ENCODE measurements around the gene GSK3B. TPM values are rescaled to one million over a fixed set of nuclear protein-coding genes. Genes with fewer than 3 reads are reported as not detected.
A peak's percentile ranks its signal among the peaks of the same experiment; 100 is the strongest.

GSK3B gene
- polyA plus RNA-seq, 4 donors: 13.5 to 32.2 (median 21.2) TPM

DNA sequence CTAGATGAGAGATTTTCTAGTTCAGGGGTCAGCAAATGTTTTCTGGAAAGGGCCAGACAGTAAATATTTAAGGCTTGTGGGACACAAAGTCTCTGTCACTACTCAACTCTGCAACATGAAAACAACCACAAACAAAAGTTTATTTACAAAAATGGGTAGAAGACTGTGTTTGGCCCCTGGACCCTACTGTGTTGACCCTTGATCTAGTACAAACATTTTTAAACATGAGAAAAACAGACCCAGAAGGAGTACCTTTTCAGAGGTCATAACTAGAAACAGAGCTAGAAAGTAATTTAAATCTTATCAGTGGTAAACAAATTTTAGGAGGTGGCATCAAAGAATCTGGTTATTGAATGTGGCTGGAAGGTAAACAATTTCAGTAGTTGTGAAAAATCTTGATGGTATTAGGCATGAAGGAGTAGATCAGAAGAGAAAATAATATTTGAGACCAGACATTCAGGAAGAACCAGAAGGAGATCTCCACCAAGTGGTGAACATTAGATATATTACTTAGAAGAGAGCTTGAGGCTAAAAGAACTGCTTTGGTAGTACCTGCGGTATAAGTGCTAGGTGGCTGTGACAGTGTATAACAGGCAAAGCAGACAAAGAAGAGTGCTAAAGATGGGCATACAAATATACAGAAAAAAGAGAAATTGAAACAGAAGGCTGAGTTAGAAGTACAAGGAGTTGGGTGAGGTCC is 210.6 kb downstream of the GSK3B start:
- peak in 1 of 2 donors; percentile 3 for DNase-seq
- Histone ChIP-seq H3K9me3 (ENCODE audit: control insufficient read depth in 2 of 2, insufficient read depth in 1 of 2, low read depth in 1 of 2, low read length in 1 of 2) (peaks cover 0 to 4% of the 10 kb centered on the region in 2 donors), H3K4me1 (ENCODE audit: control insufficient read depth in 3 of 3, insufficient read depth in 2 of 3, low read depth in 1 of 3, low read length in 2 of 3) (no peaks in the 10 kb centered on the region), H3K27ac (ENCODE audit: low read depth in 1 of 3, low read length in 2 of 3) (no peak overlapping the region), H3K36me3 (ENCODE audit: control insufficient read depth in 3 of 3, insufficient read depth in 2 of 3, low read depth in 1 of 3, low read length in 3 of 3) (peaks cover 0 to 5% (median 2%) of the 10 kb centered on the region in 3 donors), H3K27me3 (ENCODE audit: control insufficient read depth in 3 of 3, insufficient read depth in 3 of 3, low read length in 3 of 3) (no peaks in the 10 kb centered on the region), H3K4me3 (ENCODE audit: low read depth in 1 of 3, low read length in 3 of 3) (no peak overlapping the region)
- no peak for FAIRE-seq
- WGBS, 3 donors: 91 to 97% (median 94%) methylated on average over 1 of the region's 1 CpG

- 99 to 100% (median 100%) methylated on average over 1 of the region's 1 CpG for WGBS, 3 donors
- Histone ChIP-seq H3K36me3 (ENCODE audit: control insufficient read depth in 3 of 3, insufficient read depth in 2 of 3, low read depth in 1 of 3, low read length in 3 of 3) (peaks cover 0 to 5% (median 2%) of the 10 kb centered on the region in 3 donors), H3K27ac (ENCODE audit: low read depth in 1 of 3, low read length in 2 of 3) (no peak overlapping the region), H3K4me1 (ENCODE audit: control insufficient read depth in 3 of 3, insufficient read depth in 2 of 3, low read depth in 1 of 3, low read length in 2 of 3) (no peaks in the 10 kb centered on the region), H3K27me3 (ENCODE audit: control insufficient read depth in 3 of 3, insufficient read depth in 3 of 3, low read length in 3 of 3) (no peaks in the 10 kb centered on the region), H3K4me3 (ENCODE audit: low read depth in 1 of 3, low read length in 3 of 3) (no peak overlapping the region), H3K9me3 (ENCODE audit: control insufficient read depth in 2 of 2, insufficient read depth in 1 of 2, low read depth in 1 of 2, low read length in 1 of 2) (no peaks in the 10 kb centered on the region)
- DNase-seq: no peak
- no peak for FAIRE-seq
Observed at GRCh38 chr3:119880966-119881365, 213.3 kb downstream of the GSK3B start.

GRCh38 chr3:119873646-119874045 is 220.6 kb downstream of the GSK3B start:
- H3K9me3 ChIP-seq (ENCODE audit: control insufficient read depth in 2 of 2, insufficient read depth in 1 of 2, low read depth in 1 of 2, low read length in 1 of 2): no peaks in the 10 kb centered on the region
- H3K27me3 ChIP-seq (ENCODE audit: control insufficient read depth in 3 of 3, insufficient read depth in 3 of 3, low read length in 3 of 3): no peaks in the 10 kb centered on the region
- no peak overlapping the region for H3K27ac ChIP-seq (ENCODE audit: low read depth in 1 of 3, low read length in 2 of 3)
- FAIRE-seq (no peak), DNase-seq (no peak)
- H3K4me3 ChIP-seq (ENCODE audit: low read depth in 1 of 3, low read length in 3 of 3): no peak overlapping the region
- WGBS, 3 donors: 84 to 93% (median 84%) methylated on average over 2 of the region's 2 CpGs
- no peaks in the 10 kb centered on the region for H3K36me3 ChIP-seq (ENCODE audit: control insufficient read depth in 3 of 3, insufficient read depth in 2 of 3, low read depth in 1 of 3, low read length in 3 of 3)
- H3K4me1 ChIP-seq (ENCODE audit: control insufficient read depth in 3 of 3, insufficient read depth in 2 of 3, low read depth in 1 of 3, low read length in 2 of 3): no peaks in the 10 kb centered on the region

DNA sequence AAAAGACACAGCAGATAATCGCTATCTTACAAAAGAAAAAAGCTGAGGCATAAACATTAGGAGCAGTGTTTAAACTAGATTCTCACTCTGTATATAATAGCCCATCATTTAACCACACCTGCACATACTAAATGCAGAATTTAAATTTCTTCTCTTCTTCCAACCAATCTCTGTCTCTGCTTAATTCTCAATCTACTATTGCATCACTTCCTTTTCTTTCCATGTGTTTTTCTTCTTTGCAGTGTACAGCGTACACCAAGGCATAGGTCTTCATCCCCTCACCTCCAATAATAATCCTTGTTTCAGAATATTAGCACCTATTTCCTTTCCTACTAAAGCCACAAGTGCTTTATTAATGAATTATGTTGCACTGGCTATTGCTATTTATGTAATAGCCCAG is 221.5 kb downstream of the GSK3B start:
- 91 to 100% (median 100%) methylated on average over 2 of the region's 2 CpGs for WGBS, 3 donors
- Histone ChIP-seq H3K27ac (ENCODE audit: low read depth in 1 of 3, low read length in 2 of 3) (no peak overlapping the region), H3K4me1 (ENCODE audit: control insufficient read depth in 3 of 3, insufficient read depth in 2 of 3, low read depth in 1 of 3, low read length in 2 of 3) (no peaks in the 10 kb centered on the region), H3K27me3 (ENCODE audit: control insufficient read depth in 3 of 3, insufficient read depth in 3 of 3, low read length in 3 of 3) (no peaks in the 10 kb centered on the region), H3K36me3 (ENCODE audit: control insufficient read depth in 3 of 3, insufficient read depth in 2 of 3, low read depth in 1 of 3, low read length in 3 of 3) (peaks cover 0 to under 1% (median 0%) of the 10 kb centered on the region in 3 donors), H3K9me3 (ENCODE audit: control insufficient read depth in 2 of 2, insufficient read depth in 1 of 2, low read depth in 1 of 2, low read length in 1 of 2) (no peaks in the 10 kb centered on the region), H3K4me3 (ENCODE audit: low read depth in 1 of 3, low read length in 3 of 3) (no peak overlapping the region)
- no peak for FAIRE-seq
- no peak for DNase-seq

DNA sequence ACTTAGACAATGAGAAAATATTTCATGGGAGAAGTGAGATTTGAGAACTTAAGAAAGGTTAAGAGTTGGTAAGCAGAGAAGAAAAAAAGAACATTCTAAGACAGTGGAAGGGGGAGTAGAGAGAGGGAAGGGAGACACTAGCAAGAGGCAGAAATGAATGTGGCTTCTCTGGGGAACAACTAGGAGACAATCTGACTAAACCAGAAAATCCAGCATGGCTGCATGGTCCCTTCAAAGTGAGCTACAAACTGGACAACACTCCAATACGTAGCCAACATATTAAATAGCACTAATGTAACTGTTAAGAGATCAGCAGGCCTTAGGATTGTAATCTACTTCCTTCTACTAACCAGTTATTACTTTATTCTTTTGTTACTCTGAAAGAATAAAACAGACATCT is 222.7 kb downstream of the GSK3B start:
- Histone ChIP-seq H3K9me3 (ENCODE audit: control insufficient read depth in 2 of 2, insufficient read depth in 1 of 2, low read depth in 1 of 2, low read length in 1 of 2) (no peaks in the 10 kb centered on the region), H3K4me1 (ENCODE audit: control insufficient read depth in 3 of 3, insufficient read depth in 2 of 3, low read depth in 1 of 3, low read length in 2 of 3) (no peaks in the 10 kb centered on the region), H3K36me3 (ENCODE audit: control insufficient read depth in 3 of 3, insufficient read depth in 2 of 3, low read depth in 1 of 3, low read length in 3 of 3) (peaks cover 0 to 5% (median 0%) of the 10 kb centered on the region in 3 donors), H3K4me3 (ENCODE audit: low read depth in 1 of 3, low read length in 3 of 3) (no peak overlapping the region), H3K27ac (ENCODE audit: low read depth in 1 of 3, low read length in 2 of 3) (no peak overlapping the region), H3K27me3 (ENCODE audit: control insufficient read depth in 3 of 3, insufficient read depth in 3 of 3, low read length in 3 of 3) (no peaks in the 10 kb centered on the region)
- 81 to 95% (median 86%) methylated on average over 1 of the region's 1 CpG for WGBS, 3 donors
- FAIRE-seq (no peak), DNase-seq (no peak)

GRCh38 chr3:119870512-119870911 is 223.7 kb downstream of the GSK3B start:
- Histone ChIP-seq H3K4me1 (ENCODE audit: control insufficient read depth in 3 of 3, insufficient read depth in 2 of 3, low read depth in 1 of 3, low read length in 2 of 3) (no peaks in the 10 kb centered on the region), H3K36me3 (ENCODE audit: control insufficient read depth in 3 of 3, insufficient read depth in 2 of 3, low read depth in 1 of 3, low read length in 3 of 3) (peaks cover 0 to 5% (median 0%) of the 10 kb centered on the region in 3 donors), H3K27me3 (ENCODE audit: control insufficient read depth in 3 of 3, insufficient read depth in 3 of 3, low read length in 3 of 3) (no peaks in the 10 kb centered on the region), H3K27ac (ENCODE audit: low read depth in 1 of 3, low read length in 2 of 3) (no peak overlapping the region), H3K9me3 (ENCODE audit: control insufficient read depth in 2 of 2, insufficient read depth in 1 of 2, low read depth in 1 of 2, low read length in 1 of 2) (no peaks in the 10 kb centered on the region), H3K4me3 (ENCODE audit: low read depth in 1 of 3, low read length in 3 of 3) (no peak overlapping the region)
- FAIRE-seq (no peak), DNase-seq (no peak)

DNA sequence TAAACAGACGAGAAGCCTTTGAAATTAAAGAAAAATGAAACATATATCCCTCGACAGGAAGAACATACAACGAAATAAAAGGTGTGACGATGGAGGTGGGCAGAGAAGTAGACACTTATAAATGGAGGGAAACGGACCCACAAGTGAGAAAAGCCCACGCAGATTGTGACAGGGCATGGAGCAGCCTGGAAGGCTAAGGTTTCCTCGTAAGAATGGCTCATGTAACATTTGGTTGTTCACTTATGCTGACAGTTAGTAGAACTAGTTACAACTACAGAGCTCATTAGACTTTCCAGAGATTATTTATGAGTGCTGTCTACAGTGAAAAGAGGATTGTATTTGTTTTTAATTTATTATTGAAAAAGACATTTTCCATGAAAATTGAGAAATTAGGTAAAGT is 229.8 kb downstream of the GSK3B start:
- H3K9me3 ChIP-seq (ENCODE audit: control insufficient read depth in 2 of 2, insufficient read depth in 1 of 2, low read depth in 1 of 2, low read length in 1 of 2): no peaks in the 10 kb centered on the region
- no peaks in the 10 kb centered on the region for H3K4me1 ChIP-seq (ENCODE audit: control insufficient read depth in 3 of 3, insufficient read depth in 2 of 3, low read depth in 1 of 3, low read length in 2 of 3)
- no peaks in the 10 kb centered on the region for H3K27me3 ChIP-seq (ENCODE audit: control insufficient read depth in 3 of 3, insufficient read depth in 3 of 3, low read length in 3 of 3)
- no peak for FAIRE-seq
- no peak overlapping the region for H3K27ac ChIP-seq (ENCODE audit: low read depth in 1 of 3, low read length in 2 of 3)
- DNase-seq: no peak
- H3K4me3 ChIP-seq (ENCODE audit: low read depth in 1 of 3, low read length in 3 of 3): no peak overlapping the region
- H3K36me3 ChIP-seq (ENCODE audit: control insufficient read depth in 3 of 3, insufficient read depth in 2 of 3, low read depth in 1 of 3, low read length in 3 of 3): peaks cover 3 to 13% (median 6%) of the 10 kb centered on the region in 3 donors
- 94 to 95% (median 94%) methylated on average over 7 of the region's 7 CpGs for WGBS, 3 donors

- WGBS, 3 donors: 90 to 97% (median 95%) methylated on average over 2 of the region's 2 CpGs
- no peaks in the 10 kb centered on the region for H3K27me3 ChIP-seq (ENCODE audit: control insufficient read depth in 3 of 3, insufficient read depth in 3 of 3, low read length in 3 of 3)
Observed at GRCh38 chr3:119862616-119863015, 231.6 kb downstream of the GSK3B start.

GRCh38 chr3:119861681-119862080 is 232.6 kb downstream of the GSK3B start:
- no peak for FAIRE-seq
- no peak overlapping the region for H3K4me3 ChIP-seq (ENCODE audit: low read depth in 1 of 3, low read length in 3 of 3)
- no peak overlapping the region for H3K27ac ChIP-seq (ENCODE audit: low read depth in 1 of 3, low read length in 2 of 3)
- no peaks in the 10 kb centered on the region for H3K27me3 ChIP-seq (ENCODE audit: control insufficient read depth in 3 of 3, insufficient read depth in 3 of 3, low read length in 3 of 3)
- no peaks in the 10 kb centered on the region for H3K4me1 ChIP-seq (ENCODE audit: control insufficient read depth in 3 of 3, insufficient read depth in 2 of 3, low read depth in 1 of 3, low read length in 2 of 3)
- peaks cover 3 to 11% (median 11%) of the 10 kb centered on the region in 3 donors for H3K36me3 ChIP-seq (ENCODE audit: control insufficient read depth in 3 of 3, insufficient read depth in 2 of 3, low read depth in 1 of 3, low read length in 3 of 3)
- no peak for DNase-seq
- peaks cover 0 to 11% of the 10 kb centered on the region in 2 donors for H3K9me3 ChIP-seq (ENCODE audit: control insufficient read depth in 2 of 2, insufficient read depth in 1 of 2, low read depth in 1 of 2, low read length in 1 of 2)
- 89 to 98% (median 96%) methylated on average over 2 of the region's 2 CpGs for WGBS, 3 donors

More at GRCh38 chr3:119862616-119863015, 231.6 kb downstream of the GSK3B start:
- DNase-seq: no peak
- H3K9me3 ChIP-seq (ENCODE audit: control insufficient read depth in 2 of 2, insufficient read depth in 1 of 2, low read depth in 1 of 2, low read length in 1 of 2): peaks cover 0 to 11% of the 10 kb centered on the region in 2 donors
- no peak for FAIRE-seq
- H3K4me3 ChIP-seq (ENCODE audit: low read depth in 1 of 3, low read length in 3 of 3): no peak overlapping the region
- peaks cover 3 to 11% (median 11%) of the 10 kb centered on the region in 3 donors for H3K36me3 ChIP-seq (ENCODE audit: control insufficient read depth in 3 of 3, insufficient read depth in 2 of 3, low read depth in 1 of 3, low read length in 3 of 3)
- no peaks in the 10 kb centered on the region for H3K4me1 ChIP-seq (ENCODE audit: control insufficient read depth in 3 of 3, insufficient read depth in 2 of 3, low read depth in 1 of 3, low read length in 2 of 3)
- H3K27ac ChIP-seq (ENCODE audit: low read depth in 1 of 3, low read length in 2 of 3): no peak overlapping the region

All from small intestine (tissue), 7 donors.